Activated CD4-positive, alpha-beta T cell treated with anti-CD3 and anti-CD28 coated beads for 24 hours (primary cell): ENCODE measurements around the gene TNFSF12.

Experiments
- DNase-seq, 2 donors: peaks; one replicate each; pipeline ENCODE4 v3.0.0-alpha.2; 2020; ENCODE audit warnings: low read depth in 2 of 2

TNFSF12 gene

GRCh38 chr17:7570351-7570750 is 21.5 kb downstream of the TNFSF12 start:
- DNase-seq: no peak

GRCh38 chr17:7572338-7572587 is 23.4 kb downstream of the TNFSF12 start:
- DNase-seq: no peak

GRCh38 chr17:7572588-7573323 is 23.9 kb downstream of the TNFSF12 start:
- DNase-seq: peak; percentile 99

- DNase-seq: peak; percentile 79 to 81
These were observed 24.6 kb downstream of the TNFSF12 start for GRCh38 chr17:7573324-7574080.

GRCh38 chr17:7574176-7574953 is 25.5 kb downstream of the TNFSF12 start:
- no peak for DNase-seq

GRCh38 chr17:7575481-7575883 is 26.6 kb downstream of the TNFSF12 start:
- no peak for DNase-seq

GRCh38 chr17:7575959-7576358 is 27.1 kb downstream of the TNFSF12 start:
- DNase-seq: no peak

GRCh38 chr17:7576432-7576937 is 27.6 kb downstream of the TNFSF12 start:
- no peak for DNase-seq

- DNase-seq: no peak
These were observed 28.7 kb downstream of the TNFSF12 start for GRCh38 chr17:7577327-7578199.

- DNase-seq: peak; percentile 60 to 66
These were observed 30.4 kb downstream of the TNFSF12 start, which contains the start of gene CD68 for GRCh38 chr17:7579001-7579833. CD68 (plus strand) TSS chr17:7579638; CDS start chr17:7579678, 40 bp downstream.

GRCh38 chr17:7579834-7580603 is 31.2 kb downstream of the TNFSF12 start:
- no peak for DNase-seq

- no peak for DNase-seq
These were observed 32.0 kb downstream of the TNFSF12 start for GRCh38 chr17:7580604-7581575.

- DNase-seq: no peak
These were observed 33.8 kb downstream of the TNFSF12 start for GRCh38 chr17:7582396-7583252.

GRCh38 chr17:7583253-7584109 is 34.6 kb downstream of the TNFSF12 start, which contains the start of gene MPDU1:
MPDU1 (plus strand) TSS chr17:7583852; CDS start chr17:7583863, 11 bp downstream.
- peak; percentile 90 to 93 for DNase-seq

GRCh38 chr17:7586673-7587419 is 38.0 kb downstream of the TNFSF12 start:
- DNase-seq: no peak
